NCI-H2107 (cell line): Measurements from ENCODE around the gene CRYBG1.
"Not testable (repeated sequence)": the region's sequence is repeated elsewhere in the genome, so short reads cannot be mapped to it uniquely, and the experiment has no call there.

ENCODE experiments used
- DNase-seq: peaks from one replicate; lab custom pipeline; 2025; lab: John Stamatoyannopoulos, UW

The CRYBG1 gene

DNA sequence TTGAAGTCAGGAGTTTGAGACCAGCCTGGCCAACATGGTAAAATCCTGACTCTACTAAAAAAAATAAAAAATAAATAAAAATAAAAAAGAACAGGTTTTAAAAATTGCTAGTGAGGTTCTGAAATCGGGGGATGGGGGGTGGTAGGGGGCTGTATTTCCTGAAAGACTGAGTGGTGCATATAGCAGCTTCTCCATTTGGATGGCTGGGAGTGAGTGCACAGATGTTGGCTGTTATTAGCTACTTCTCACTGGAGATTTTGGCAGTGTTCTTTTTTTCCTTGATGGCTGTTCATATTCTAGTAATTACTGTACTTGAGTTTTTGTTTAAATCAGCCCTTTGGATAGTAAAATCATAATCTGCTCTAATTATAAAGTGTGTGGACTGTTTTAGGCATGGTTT, 189.0 kb downstream of the CRYBG1 start:
- no peak for DNase-seq

GRCh38 chr6:106551155-106551554, 190.6 kb downstream of the CRYBG1 start:
- no peak for DNase-seq

DNA sequence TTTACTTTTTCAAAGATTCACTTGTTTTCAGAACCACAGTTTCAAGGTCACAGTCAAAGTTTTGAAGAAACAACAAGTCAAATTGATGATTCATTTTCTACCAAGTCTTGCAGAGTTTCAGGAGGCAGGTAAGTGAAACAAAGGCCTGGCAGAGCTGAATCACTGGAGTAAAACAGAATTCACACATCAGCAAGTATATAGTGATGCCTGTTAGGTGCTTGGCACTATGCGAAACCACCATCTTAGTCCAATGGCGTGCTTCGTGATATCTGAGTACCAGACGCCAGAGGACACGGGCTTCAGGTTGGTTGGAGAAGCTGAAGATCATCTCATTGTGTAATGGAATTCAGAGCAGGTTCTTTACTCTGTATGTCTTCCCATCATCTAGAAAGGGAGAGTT, 192.9 kb downstream of the CRYBG1 start:
- no peak for DNase-seq

- no peak for DNase-seq
Measured at GRCh38 chr6:106555767-106556166, 195.2 kb downstream of the CRYBG1 start.

DNA sequence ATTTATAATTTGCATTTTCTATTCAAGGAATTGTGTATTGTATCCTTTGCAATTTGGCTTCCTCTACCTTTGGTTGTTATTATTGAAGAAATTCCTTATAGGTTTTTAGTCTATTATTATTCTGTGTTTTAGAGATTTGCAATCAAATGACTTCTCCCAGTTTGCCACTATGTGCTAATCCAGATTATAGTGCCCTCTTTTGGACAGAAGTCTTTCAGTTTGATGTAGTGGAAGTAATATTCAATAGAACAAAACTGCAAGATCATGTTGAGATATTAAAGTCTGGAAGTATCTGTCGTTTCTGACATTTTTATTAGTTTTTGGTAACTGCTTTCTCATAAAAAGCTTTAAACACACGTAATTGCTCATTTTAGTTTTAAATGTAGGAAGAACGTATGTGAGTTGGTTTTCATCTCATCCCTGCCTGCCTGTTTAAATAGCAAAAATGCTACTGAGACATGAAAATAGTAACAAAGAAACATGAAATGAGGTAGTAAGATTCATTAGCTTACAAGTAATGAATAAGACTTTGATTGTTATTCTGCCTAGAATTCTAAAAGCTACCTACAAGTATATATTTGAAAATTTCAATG, 195.9 kb downstream of the CRYBG1 start:
- DNase-seq: no peak

- DNase-seq: no peak
Measured at GRCh38 chr6:106557837-106558236, 197.3 kb downstream of the CRYBG1 start.

DNA sequence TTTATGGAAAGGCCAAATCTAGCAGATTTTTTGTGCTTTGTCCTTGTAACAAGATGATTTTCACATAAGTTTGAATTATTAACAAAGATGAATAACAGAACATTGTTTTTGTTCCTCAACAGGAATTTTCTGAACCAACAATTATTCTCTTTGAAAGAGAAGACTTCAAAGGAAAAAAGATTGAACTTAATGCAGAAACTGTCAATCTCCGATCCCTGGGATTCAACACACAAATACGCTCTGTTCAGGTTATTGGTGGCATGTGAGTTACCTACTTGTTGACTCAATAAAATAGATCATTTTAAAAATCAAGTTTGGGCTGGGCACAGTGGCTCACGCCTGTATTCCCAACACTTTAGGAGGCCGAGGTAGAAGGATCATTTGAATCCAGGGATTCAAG, 197.8 kb downstream of the CRYBG1 start:
- DNase-seq: no peak

DNA sequence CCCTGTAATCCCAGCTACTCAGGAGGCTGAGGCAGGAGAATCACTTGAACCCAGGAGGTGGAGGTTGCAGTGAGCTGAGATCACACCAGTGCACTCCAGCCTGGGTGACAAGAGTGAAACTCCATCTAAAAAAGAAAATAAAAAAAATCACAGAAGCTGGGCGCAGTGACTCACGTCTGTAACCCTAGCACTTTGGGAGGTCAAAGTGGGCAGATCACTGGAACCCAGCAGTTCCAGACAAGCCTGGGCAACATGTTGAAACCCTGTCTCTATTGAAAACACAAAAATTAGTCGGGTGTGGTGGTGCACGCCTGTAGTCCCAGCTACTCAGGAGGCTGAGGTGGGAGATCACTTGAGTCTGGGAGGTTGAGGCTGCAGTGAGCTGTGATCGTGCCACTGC, 199.1 kb downstream of the CRYBG1 start:
- DNase-seq: not testable (repeated sequence)

GRCh38 chr6:106560996-106561685, 200.6 kb downstream of the CRYBG1 start:
- no peak for DNase-seq

GRCh38 chr6:106561686-106562405, 201.3 kb downstream of the CRYBG1 start:
- DNase-seq: no peak

GRCh38 chr6:106563614-106564013, 203.1 kb downstream of the CRYBG1 start:
- DNase-seq: no peak

- DNase-seq: no peak
Measured at GRCh38 chr6:106564476-106564875, 204.0 kb downstream of the CRYBG1 start.

GRCh38 chr6:106568530-106568929, 208.0 kb downstream of the CRYBG1 start:
- DNase-seq: no peak

DNA sequence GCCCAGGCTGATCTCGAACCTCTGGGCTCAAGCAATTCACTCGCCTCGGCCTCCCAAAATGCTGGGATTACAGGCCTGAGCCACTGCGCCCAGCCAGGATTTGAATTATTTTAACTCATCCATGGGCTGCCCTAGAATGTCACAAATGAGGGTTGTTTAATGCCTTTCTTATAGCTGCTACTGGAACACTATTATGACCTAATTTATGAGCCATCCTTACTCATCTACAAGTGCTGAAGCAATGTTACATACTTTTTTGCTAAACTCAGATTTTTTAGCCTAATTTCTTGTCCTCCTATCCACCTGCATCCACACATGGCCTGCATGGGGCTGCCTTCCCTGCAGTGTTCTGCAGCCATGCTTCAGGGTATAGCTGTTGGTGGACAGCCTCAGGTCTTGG, 208.9 kb downstream of the CRYBG1 start:
- DNase-seq: no peak

DNA sequence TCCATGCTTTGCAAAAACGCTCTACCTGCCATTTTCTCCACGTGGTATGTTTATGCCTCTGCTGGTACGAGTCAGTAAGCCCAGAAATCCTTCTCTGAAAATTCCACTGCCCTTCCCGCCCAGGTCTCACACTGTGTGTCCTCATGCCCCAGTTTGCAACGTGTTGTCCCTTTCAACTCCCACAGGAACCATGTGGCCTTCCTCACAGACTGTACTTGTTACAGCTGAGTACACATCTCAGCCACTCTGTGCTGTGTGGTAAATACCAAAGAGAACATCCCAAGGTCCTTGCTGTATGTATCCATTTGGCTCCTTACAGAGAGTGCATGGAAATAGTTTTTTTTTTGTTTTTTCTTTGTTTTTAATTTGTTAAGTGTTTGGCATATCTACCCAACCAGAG, 211.9 kb downstream of the CRYBG1 start:
- no peak for DNase-seq

GRCh38 chr6:106572875-106573585, 212.5 kb downstream of the CRYBG1 start:
- DNase-seq: no peak

GRCh38 chr6:106574741-106575458, 214.4 kb downstream of the CRYBG1 start:
- DNase-seq: no peak

DNA sequence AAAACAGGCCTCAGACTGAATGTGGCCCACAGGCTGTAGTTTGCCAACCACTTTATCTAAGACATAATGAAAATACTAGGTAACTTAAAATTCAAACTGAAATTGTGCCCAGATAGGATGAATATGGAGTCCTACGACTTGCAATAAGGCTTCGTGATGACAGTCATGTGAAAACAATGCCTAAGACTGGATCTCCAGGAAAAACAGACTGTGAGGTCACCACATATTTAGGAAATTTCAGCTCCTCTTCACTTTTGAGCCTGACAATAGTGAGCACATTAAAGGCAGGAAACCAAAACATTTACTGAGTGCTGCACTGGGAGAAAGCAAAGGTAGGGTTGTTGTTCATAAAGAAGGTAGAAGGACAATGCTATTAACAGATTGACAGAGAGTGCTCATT, 218.8 kb downstream of the CRYBG1 start:
- no peak for DNase-seq

GRCh38 chr6:106581468-106581867, 221.0 kb downstream of the CRYBG1 start:
- DNase-seq: no peak

GRCh38 chr6:106586815-106587415, 226.4 kb downstream of the CRYBG1 start:
- no peak for DNase-seq

DNA sequence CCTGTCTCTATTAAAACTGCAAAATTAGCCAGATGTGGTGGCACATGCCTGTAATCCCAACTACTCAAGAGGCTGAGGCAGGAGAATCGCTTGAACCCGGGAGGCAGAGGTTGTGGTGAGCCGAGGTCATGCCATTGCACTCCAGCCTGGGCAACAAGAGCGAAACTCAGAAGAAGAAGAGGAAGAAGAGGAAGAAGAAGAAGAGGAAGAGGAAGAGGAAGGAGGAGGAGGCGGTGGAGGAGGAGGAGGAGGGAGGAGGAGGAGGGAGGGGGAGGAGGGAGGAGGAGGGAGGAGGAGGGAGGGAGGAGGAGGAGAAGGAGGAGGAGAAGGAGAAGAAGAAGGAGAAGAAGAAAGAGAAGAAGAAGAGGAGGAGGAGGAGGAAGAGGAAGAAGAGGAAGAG, 228.4 kb downstream of the CRYBG1 start:
- DNase-seq: not testable (repeated sequence)
